NCI-H1436 treated with DMSO at 0.1 percent for 48 hours (cell line): ENCODE results near the gene GPR3.

ENCODE experiments used
- DNase-seq: peaks from one replicate; lab custom pipeline; 2025; lab: John Stamatoyannopoulos, UW

The GPR3 gene

DNA sequence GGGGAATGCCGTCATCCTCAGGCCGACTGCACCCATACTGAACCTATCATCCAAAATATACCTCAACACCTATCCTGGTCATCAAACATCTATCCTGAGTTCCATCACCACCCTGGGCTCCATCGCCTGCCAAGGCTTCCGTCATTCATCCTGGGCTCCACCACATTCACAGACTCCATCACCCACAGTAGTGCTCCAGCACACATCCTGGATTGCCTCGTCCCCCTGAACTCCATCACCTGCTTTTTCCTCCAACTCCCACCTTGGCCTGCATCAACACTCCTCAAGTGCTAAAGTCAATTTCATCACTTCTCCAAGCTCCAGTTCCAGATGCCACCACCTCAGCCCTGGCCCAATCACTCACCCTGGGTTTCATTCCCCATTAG lies 33.5 kb upstream of the GPR3 start:
- DNase-seq = no peak

DNA sequence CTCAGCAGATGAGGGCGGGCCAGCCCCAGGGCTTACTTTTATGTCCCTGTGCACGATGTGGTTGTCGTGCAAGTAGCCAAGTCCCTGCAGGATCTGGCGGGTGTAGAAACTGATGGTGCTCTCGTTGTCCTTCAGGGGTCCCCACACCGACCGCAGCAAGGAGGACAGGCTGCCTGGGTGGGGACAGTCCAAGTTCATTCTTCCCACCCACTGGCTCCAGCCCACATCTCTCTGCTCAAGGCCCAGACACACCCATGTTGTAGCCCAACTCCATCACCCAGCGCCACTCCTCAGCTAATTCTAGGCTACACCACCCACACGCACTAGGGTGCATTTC lies 32.6 kb upstream of the GPR3 start:
- no peak for DNase-seq

DNA sequence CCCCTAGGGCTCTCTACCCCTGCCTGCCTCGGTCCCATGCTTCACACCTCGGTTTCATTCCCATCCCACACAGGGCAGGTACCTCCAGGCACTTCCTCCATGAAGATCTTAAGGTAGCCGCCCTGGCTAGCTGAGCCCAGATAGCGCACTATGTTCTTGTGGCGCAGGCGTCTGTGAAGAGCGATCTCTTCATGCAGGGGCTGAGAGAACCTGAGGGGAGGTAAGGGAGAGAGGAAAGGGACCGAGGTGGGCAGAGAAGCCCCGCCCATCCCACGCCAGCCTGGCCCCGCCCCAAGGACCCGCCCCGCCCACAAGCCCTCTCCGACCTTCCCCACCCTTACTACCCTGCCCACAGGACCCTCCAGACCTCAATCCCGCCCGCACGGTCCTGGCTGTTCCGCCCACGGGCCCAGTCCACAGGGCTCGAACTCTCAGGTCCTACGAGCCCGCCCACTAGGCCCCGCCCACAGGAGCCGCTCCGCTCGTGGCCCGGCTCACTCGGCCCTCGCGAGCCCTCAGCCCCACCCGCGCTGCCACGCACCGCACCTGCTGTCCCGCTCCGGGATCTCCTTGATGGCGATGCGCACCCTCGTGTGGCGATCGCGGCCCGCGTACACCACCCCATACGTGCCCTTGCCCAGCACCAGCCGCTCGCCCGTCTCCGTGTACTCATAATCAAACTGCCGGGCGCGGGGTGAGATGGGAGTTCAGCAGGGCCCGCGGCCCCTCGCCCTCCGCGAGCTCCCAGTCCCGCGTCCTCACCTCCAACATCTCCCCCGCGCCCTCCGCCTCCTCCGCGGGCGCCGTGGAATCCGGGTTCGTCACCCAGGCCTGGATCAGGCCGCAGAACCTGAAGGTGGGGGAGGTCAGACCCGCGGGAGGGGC lies 32.0 kb upstream of the GPR3 start:
- DNase-seq = no peak

DNA sequence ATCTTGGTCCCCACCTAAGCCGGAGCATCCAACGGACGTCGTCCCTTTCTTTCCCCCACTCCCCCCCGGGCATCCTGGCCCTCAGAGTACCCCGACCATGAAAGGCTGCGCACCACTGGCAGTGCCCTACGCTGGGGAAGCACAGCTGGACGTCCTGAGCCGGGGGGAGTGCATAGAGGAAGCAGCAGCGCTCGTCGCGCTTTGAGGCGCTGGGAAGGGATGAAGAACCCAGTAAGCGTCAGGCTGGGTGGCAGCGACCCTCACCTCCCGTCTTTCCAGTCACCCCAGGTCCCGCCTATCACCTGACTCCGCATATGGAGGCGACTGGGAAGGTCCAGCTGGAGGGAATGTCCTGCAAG lies 31.4 kb upstream of the GPR3 start:
- no peak for DNase-seq

DNA sequence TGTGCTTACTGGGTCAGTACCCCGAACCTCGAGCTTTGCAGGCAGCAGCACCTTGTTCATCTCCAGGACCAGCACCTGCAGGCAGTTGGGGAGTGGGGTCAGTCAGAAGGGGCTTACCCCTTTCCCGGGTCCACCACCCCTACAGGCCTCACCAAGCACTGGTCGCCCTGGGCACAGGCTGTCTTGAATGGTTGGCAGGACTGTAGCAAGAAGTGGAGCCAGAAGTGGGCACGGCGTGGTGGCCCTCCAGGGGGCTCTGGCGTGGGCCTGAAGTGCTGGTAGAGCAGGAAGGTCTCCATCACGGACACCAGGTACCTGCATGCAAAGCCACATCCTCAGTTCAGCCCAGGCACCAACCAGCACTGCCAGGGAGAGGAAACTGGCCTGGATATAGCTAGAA lies 30.9 kb upstream of the GPR3 start:
- no peak for DNase-seq

DNA sequence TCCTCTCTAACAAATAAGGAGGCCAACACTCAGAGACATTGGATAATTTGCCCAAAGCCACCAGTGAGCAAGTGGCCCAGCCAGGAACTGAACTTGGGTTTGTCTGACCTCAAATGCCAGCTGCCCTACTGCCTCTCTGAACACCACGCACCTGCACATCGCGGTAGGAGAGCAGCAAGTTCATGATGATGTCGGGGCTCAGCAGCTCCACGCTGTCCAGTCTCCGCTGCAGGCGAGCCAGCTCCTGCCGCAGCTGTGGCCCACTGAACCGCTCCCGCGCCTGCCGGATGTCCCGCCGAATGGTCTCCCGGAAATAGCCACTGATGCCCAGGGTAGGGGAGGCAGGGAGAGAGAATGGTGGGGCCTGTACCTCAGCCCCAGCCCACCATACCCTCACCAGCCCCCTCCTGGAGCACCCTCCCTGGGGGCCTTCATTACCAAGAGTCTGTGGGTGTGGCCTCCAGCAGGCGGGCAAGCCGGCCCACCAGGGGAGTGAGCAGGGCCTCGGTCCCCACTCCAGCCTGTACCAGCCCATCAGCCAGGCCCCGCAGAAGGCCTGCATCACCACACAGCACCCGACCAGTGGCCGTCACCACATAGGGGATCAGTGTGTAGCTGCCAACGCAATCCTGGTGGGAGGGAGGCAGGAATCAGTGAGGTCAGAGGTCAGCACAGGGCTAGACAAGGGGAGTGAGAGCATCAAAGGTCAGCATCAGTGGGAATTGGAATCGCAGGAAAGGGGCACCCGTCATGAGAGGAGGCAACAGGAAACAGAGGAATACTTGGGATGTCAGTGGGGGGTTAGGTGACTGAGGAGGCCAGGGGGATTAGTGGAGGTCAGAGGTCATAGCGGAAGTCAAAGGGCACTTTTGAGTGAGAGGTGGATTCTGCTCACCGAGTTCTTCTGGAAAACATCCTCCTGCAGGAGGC lies 28.4 kb upstream of the GPR3 start:
- no peak for DNase-seq

DNA sequence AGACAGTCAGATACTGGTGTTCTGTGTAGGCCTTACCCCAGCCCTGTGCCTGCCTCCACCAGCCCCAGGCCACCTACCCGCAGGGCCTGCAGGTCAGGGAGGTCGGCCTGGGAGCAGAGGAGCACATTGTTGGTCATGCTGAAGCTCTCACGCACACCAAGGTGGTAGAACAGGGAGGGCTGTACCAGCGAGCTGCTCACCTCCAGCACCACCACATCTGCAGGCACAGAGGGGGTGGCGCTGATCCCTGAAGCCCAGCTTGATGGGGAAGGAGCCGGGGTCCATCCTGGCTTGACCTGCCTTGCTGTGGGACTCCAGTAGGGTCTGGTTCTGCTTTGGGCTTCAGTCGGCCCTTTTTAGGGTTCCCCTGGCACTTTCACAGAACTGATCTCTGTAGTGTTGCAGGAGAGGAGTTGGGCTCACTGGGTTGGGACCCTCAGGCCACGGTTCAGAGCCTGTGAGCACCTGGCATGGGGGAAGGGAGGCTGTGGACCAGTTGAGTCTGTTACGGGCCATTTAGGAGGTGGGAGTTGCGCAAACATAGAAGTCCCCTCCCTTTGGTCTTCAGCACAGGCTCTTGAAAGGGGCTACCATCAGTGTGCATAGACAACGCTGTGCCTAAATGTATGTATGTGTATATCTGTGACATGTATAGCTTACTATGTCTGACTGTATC lies 27.6 kb upstream of the GPR3 start:
- DNase-seq = no peak

DNA sequence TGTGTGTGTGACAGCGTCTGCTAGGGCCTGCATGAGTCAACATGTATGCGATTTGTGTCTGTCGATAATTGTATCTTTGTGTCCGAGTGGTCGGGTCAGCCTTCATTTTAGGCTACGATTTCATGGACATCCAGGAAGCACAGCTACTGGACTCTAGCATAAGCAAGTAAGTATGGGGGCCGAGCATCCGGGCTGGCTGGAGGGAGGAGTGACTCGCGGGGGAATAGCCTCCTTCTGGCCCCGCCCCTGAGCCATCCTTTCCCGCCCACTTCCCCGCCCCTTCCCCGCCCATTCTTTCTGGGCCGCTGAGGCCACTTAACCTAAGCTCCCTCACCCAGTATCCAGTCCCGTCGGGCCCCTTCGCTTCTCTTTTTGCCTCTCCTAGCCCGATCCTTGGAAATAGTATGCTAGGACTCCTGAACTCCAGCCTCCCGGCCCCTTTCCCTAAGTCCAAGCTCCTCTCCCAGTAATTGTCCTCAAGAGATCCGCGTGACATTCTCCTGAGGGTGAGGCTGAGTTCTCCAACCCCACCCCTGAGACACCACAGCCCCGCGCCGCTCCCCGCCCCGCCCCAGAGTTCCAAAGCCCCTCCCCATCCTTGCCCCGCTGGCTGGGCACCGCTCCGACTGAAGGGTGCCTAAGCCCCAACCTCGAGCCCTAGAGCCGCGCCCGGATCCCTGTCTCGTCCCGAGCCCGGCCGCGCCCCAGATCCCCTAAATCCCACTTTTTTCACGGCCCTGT lies 26.9 kb upstream of the GPR3 start:
- DNase-seq = peak; percentile 42

DNA sequence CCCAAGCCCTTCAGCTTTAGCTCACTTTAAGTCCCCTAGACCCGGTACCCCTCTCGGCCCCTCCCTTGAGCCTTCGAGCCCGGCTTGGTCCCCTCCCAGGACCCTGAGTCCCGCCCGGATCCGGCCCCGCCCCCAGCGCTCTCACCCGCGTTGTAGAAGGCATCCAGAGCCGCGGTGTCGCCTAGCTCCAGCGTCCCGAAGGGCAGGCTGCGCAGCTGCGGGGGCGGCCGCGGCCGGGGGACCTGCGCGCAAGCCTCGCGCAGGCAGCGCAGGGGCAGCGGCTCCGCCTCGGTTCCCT lies 26.4 kb upstream of the GPR3 start:
- DNase-seq = no peak

DNA sequence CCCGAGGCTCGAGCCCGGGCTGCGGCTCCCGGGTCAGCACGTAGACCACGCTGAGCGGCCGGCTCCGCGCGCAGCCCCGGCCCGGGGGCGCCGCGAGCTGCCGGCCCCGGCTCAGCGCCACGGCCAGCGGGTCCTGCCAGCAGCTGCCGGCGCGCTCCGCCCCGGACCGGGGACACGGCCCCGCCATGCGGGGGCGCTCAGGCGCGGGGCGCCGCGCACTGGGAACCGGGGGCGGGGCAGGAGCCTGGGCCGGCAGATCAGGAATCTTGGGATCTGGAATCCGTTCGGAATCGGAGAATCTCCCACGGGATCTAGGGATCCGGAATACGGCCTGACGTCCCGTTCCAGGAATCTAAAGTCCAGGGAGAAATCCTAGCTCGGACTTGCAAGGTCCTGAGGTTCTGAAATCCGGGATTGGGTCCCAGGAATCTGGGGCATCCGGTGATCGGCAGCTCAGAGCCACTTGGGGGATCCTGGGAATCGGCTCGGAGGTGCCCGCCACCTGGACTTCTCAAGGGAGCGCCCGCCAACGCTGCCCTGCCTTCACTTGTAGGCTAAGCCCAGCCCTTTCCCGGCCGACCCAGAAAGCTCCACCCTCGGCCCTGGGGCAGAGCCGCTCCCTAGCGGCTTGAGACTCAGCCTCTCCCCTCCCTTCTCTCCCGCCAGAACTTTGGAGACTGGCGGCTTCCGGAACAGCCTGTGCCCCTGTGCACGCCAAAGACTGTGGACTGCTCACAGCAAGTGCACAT lies 25.8 kb upstream of the GPR3 start, which contains the start of gene MAP3K6:
Gene MAP3K6 (minus strand): TSS at position 551 of the 749 bp plus-strand sequence. CDS start 364 bp downstream, at position 187.
- peak; percentile 55 for DNase-seq

DNA sequence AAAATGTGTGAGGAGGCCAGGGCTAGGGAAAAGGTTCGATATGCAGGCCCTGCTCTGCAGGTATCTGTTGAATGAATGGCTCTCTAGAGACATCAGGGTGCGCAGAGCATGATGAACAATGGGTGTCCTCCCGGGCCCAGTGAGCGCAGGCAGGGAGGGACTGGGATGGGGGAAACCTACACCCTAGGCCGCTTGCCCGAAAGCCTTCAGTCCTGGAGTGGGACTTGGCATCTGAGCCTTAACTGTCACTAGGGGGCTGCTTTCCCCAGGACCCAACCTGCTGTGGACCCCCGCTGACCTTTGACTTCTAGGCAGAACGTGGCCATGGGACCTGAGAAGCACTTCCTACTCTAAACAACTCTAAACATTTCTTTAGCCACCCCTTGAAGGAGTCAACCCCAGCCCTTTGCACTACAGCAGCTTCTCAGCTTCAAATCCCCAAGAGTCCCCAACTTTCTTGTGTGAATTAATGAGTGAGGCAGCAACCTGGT lies 25.2 kb upstream of the GPR3 start:
- DNase-seq = no peak

DNA sequence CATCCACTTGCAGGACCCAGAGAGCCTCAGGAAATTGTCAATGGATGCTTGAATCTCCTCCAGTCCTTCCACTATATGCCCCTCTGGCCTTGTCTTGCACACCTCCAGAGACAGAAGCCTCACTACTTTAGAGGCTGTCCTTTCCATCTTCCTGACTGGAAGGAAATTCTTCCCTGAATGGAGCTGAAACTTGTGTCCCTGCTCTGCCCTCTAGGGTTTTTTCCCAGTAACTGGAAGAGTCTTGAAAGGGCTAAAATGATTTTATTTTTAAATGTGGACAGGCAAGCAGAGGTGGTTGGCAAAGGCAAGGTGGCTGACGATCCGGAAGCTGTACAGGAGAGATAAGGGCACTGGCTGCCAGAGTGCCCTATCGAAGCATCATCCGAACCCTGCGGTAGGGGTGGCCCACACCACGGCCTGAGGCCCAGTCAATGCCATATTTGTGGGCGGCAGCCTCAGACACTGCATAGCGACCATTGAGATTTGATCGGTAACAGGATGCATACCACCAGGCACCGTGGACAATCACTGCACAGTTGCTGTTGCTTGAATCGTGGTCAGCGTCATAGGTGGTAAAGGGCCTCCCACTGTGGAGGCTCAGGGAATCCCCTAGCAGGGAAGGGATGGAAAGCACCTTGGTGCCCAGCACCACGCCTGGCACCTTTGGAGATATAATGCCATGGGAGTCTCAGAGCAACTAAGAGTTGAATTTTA lies 23.4 kb upstream of the GPR3 start:
- no peak for DNase-seq

DNA sequence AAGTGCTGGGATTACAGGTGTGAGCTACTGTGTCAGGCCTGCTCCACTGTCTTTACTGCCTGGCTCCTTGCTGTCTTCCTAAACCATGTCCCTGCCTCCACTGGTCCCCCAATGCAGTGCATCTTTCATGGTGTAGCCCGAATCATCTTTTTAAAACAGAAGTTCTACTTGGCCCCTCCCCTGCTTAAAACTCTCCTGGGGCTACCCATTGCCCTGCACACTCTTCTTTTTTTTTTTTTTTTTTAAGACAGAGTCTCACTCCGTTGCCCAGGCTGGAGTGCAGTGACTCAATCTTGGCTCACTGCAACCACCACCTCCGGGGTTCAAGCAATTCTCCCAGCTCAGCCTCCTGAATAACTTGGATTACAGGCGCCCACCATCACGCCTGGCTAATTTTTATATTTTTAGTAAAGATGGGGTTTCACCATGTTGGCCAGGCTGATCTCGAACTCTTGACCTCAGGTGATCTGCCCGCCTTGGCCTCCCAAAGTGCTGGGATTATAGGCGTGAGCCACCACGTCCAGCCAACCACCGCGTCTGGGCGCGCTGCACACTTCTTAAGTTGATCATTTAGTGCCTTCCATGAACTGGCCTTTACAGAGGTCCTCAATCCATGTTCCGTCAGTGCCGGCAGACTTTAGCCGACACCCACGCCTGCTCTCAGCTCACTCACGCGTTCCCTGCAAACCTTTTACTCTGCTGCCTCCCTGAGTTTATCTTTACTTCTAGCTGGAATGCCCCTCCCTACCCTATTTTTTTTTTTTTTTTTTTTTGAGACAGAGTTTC lies 20.2 kb upstream of the GPR3 start:
- no peak for DNase-seq

DNA sequence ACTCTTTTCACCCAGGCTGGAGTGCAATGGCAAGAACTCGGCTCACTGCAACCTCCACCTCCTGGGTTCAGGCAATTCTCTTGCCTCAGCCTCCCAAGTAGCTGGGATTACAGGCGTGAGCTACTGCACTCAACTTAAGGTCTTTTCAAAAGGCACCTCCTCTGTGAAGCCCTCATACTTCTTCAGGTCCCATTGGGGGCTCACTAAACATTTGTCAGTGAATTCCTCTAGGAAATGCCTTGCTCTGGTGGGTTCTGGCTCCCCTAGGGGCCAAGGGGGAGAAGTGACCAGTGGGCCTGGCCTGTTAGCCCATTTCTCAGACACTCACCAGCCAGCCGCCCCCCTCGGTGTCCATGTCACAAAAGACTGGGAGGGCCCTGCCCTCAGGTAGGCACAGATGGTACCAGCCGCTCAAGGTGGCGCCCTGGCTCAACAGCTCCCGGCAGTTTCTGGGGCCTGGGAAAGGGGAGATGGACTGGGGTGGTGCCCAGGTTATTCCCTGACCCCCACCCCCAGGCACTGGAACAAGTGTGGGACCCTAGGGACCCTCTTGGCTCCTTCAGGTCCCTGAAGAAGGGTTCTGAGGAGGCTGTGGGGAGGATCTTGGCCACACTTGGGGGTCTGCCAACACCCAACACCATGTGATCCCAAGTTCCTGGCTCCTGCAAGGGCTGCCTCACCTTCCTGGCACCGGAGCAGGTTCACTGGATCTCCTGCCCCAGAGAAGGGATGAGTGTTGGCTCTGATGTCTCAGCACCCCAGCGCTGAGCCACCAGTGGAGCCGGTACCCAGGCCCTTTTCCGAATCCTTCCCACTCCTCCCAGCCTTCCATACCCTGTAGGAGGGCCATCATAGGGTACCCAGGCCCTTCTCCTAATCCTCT lies 19.4 kb upstream of the GPR3 start:
- no peak for DNase-seq

DNA sequence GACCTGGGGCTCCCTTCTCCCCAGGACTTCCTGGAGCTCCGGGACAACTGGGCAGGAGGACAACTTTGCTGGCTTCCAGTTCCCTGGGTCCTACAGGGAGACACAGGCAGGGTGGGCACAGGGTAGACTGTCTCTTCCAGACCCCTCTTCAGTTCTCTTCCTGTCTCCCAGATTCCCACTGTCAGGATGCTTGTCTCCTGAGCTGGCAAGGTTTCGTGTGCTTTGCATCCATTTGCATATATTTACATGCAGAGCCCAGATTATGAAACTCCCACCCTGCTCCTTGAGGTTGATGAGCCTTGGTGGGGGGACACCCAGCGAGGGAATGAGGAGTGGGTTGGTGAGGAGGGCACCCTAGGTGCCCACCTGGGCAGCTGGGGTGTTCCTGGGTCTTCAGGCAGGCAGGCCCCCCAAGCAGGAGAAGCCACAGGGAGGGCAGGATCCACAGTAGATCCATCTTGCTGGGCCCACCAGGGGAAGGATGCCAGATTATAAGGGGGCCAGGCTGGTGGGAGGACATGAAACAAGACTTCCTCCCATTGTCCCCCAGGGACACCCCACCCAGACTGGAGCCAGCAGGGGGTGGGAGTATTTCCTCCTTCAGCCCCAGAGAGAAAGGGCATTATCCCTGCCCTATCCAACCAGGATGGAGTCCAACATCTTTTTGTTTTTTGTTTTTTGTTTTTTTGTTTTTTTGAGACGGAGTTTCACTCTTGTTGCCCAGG lies 17.9 kb upstream of the GPR3 start, which contains the start of gene FCN3:
Gene FCN3 (minus strand): TSS at position 463 of the 725 bp plus-strand sequence. CDS start 6 bp downstream, at position 457.
- DNase-seq = no peak

DNA sequence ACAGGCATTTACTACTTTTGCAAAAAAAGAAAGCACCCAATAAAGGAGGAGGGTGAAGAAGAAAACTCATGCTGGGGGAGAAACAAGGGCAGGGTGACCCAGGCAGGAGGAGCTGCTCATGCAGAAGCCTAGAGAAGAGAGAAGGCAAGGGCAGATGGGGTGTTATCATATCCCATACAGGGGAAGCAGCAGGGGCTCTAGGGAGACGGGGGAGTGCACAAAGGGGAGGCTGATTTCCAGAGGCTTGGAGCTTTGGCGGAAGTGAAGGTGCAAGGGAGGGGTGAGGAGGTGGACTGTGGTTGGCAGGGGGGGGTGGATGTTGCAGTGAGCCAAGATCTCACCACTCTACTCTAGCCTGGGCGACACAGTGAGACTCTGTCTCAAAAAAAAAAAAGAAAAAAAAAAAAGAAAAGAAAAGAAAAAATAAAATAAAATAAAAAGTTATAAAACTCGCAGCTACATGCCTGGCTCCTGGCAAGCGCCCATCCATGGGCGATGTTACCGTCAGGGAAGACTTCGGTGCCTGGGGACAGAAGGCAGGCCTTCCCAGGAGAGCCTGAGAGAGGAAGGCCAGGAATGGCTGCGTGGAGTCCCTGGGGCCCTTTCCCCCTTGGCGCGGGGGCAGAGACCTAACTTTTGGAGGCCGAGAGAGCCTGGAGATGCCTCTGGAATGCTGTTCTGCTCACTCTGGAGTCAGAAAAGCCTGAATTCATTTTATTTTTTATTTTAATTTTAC lies 14.5 kb upstream of the GPR3 start:
- no peak for DNase-seq

DNA sequence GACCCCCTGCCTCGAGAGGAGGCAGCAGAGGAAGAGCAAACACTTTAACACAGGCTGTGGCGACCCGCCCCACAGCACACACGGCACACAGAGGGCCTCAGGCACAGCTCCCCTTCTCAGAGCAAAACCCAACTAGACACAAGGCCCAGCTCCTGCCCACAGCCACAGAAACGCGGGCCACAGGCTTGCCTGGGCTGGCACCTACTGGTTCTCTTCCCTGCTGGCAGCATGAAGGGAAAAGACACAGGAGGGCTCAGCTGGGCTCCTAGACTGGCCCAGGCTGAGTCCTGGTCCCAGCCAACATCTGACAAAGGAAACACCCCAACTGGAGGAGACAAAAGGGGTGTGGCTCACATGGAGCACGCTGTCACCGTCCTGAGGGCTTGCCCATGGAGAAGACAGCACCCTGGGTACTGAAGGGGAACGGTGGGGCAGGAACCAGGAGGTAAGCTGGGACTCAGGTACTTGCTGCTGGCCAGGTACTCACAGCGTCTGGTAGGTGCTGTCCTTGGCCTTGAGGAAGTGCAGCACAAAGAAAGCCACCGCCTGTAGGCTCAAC lies 12.8 kb upstream of the GPR3 start:
- DNase-seq = no peak
